IMR-90 (cell line): Measurements from ENCODE around the gene TNFAIP8L1. TPM values are rescaled to one million over a fixed set of nuclear protein-coding genes. Genes with fewer than 3 reads are reported as not detected.

ENCODE experiments used
- ATAC-seq: fragments of 200-7000 bp; cut with Tn5 transposase; 2 replicates; pipeline ENCODE4 v1.9.1; 2020; ENCODE audit warnings: low read depth, mild to moderate bottlenecking, moderate library complexity
- BruUV-seq: library from RNA; stranded (reverse); fragments of 400-500 nt; replicated peaks from 2 replicates; lab custom pipeline; 2021; lab: Mats Ljungman, UMichigan
- CTCF ChIA-PET: fragments of 300-600 bp; formaldehyde crosslinking; extraction: SDS; loops from one replicate; lab custom pipeline; 2021; ENCODE audit warnings: antibody characterized with exemption; lab: Yijun Ruan, JAX
- POLR2A ChIA-PET: fragments of 300-600 bp; sonication (Branson Sonifier 250); formaldehyde crosslinking; loops from one replicate; lab custom pipeline; 2022; ENCODE audit warnings: antibody characterized with exemption; ENCODE audit not compliant: unreplicated experiment; lab: Charles Lee
- DNase-seq: peaks from one replicate; pipeline ENCODE4 v3.0.0; 2013
- H2AFZ ChIP-seq: replicated peaks from 2 replicates; pipeline ENCODE3; 2013; ENCODE audit warnings: low read length, mild to moderate bottlenecking; ENCODE audit not compliant: poor library complexity
- H2AK5ac ChIP-seq: 2 replicates; pipeline ENCODE4 v1.6.1; 2013; ENCODE audit warnings: low read depth, low read length, inconsistent platforms
- H2AK9ac ChIP-seq: replicated peaks from 2 replicates; pipeline ENCODE3; 2013; ENCODE audit warnings: mild to moderate bottlenecking, low read depth, low read length, moderate library complexity; ENCODE audit not compliant: poor library complexity
- H2BK120ac ChIP-seq: 2 replicates; pipeline ENCODE4 v1.6.1; 2013; ENCODE audit warnings: low read depth, low read length, inconsistent platforms
- H2BK15ac ChIP-seq: 3 replicates; pipeline ENCODE4 v1.6.1; 2013; ENCODE audit warnings: low read depth, low read length, inconsistent platforms
- H2BK20ac ChIP-seq: 2 replicates; pipeline ENCODE4 v1.6.1; 2013; ENCODE audit warnings: low read depth, mild to moderate bottlenecking, inconsistent platforms, low read length, moderate library complexity
- H2BK5ac ChIP-seq: 2 replicates; pipeline ENCODE4 v1.6.1; 2013; ENCODE audit warnings: mild to moderate bottlenecking, low read depth, low read length, inconsistent platforms; ENCODE audit not compliant: poor library complexity, severe bottlenecking
- H3K14ac ChIP-seq: replicated peaks from 2 replicates; pipeline ENCODE4 v1.6.1; 2013; ENCODE audit warnings: low read depth, low read length, inconsistent platforms
- H3K18ac ChIP-seq: 2 replicates; pipeline ENCODE4 v1.6.1; 2013; ENCODE audit warnings: low read depth, low read length, control low read depth
- H3K23ac ChIP-seq: 2 replicates; pipeline ENCODE4 v1.6.1; 2013; ENCODE audit warnings: low read depth, low read length, inconsistent platforms
- H3K27ac ChIP-seq: 2 replicates; pipeline ENCODE4 v1.5.1; 2013; ENCODE audit warnings: mild to moderate bottlenecking, control low read depth, low read length; ENCODE audit not compliant: insufficient read depth
- H3K27me3 ChIP-seq: 2 replicates; pipeline ENCODE4 v1.6.1; 2013; ENCODE audit warnings: low read length; ENCODE audit not compliant: control insufficient read depth, insufficient read depth
- H3K36me3 ChIP-seq: 2 replicates; pipeline ENCODE4 v1.6.1; 2013; ENCODE audit warnings: low read length, mixed read lengths; ENCODE audit not compliant: control insufficient read depth, insufficient read depth
- H3K4ac ChIP-seq: 2 replicates; pipeline ENCODE4 v1.6.1; 2013; ENCODE audit warnings: low read depth, low read length, inconsistent platforms
- H3K4me1 ChIP-seq: 2 replicates; pipeline ENCODE4 v1.6.1; 2013; ENCODE audit warnings: low read length, mixed read lengths; ENCODE audit not compliant: control insufficient read depth, insufficient read depth
- H3K4me2 ChIP-seq: 2 replicates; pipeline ENCODE4 v1.6.1; 2013; ENCODE audit warnings: low read depth, mild to moderate bottlenecking, control low read depth, low read length, moderate library complexity
- H3K4me3 ChIP-seq: 2 replicates; pipeline ENCODE4 v1.5.1; 2013; ENCODE audit warnings: low read depth, mild to moderate bottlenecking, control low read depth, low read length, moderate library complexity; ENCODE audit not compliant: insufficient read depth
- H3K56ac ChIP-seq: 2 replicates; pipeline ENCODE4 v1.6.1; 2013; ENCODE audit warnings: low read length, inconsistent platforms; ENCODE audit not compliant: insufficient read depth; ENCODE audit errors: extremely low read depth
- H3K79me1 ChIP-seq, 2 experiments: 2 replicates each; pipeline ENCODE4 v1.6.1; 2013; ENCODE audit warnings: low read length in 2 of 2, inconsistent platforms in 1 of 2, low read depth in 1 of 2
- H3K9ac ChIP-seq: 2 replicates; pipeline ENCODE4 v1.6.1; 2013; ENCODE audit warnings: low read depth, low read length, control low read depth
- H3K9me1 ChIP-seq: 2 replicates; pipeline ENCODE4 v1.6.1; 2013; ENCODE audit warnings: low read length, inconsistent platforms; ENCODE audit not compliant: insufficient read depth
- H3K9me3 ChIP-seq: 2 replicates; pipeline ENCODE4 v1.6.1; 2013; ENCODE audit warnings: low read length; ENCODE audit not compliant: control insufficient read depth, insufficient read depth
- H4K20me1 ChIP-seq: 2 replicates; pipeline ENCODE4 v1.6.1; 2013; ENCODE audit warnings: low read length, inconsistent platforms; ENCODE audit not compliant: insufficient read depth
- H4K5ac ChIP-seq: 2 replicates; pipeline ENCODE4 v1.6.1; 2013; ENCODE audit warnings: mild to moderate bottlenecking, low read depth, low read length, control low read depth
- H4K8ac ChIP-seq, 2 experiments: 2 replicates each; pipeline ENCODE4 v1.6.1; 2013; ENCODE audit warnings: low read depth in 2 of 2, low read length in 2 of 2, control low read depth in 1 of 2, inconsistent platforms in 1 of 2
- H4K91ac ChIP-seq: 2 replicates; pipeline ENCODE4 v1.6.1; 2013; ENCODE audit warnings: low read depth, low read length, inconsistent platforms; ENCODE audit not compliant: insufficient read depth
- BHLHE40 ChIP-seq: fragments of 150-350 bp; IDR thresholded peaks from 2 replicates; pipeline ENCODE4 v1.6.1; 2016; ENCODE audit warnings: mild to moderate bottlenecking, low read depth, low read length
- CEBPB ChIP-seq: IDR thresholded peaks from 2 replicates; pipeline ENCODE4 v1.6.1; 2012; ENCODE audit warnings: low read depth, low read length, improper control_type of control experiment
- CHD1 ChIP-seq: IDR thresholded peaks from 2 replicates; pipeline ENCODE4 v1.6.1; 2012; ENCODE audit warnings: low read depth, low read length, improper control_type of control experiment
- CTCF ChIP-seq: conservative IDR thresholded peaks from 2 replicates; pipeline ENCODE4 v1.5.1; 2012; ENCODE audit warnings: mild to moderate bottlenecking, low read depth, low read length, improper control_type of control experiment
- ELK1 ChIP-seq: fragments of 150-350 bp; IDR thresholded peaks from 2 replicates; pipeline ENCODE4 v1.6.1; 2016; ENCODE audit warnings: low read depth, mild to moderate bottlenecking, low read length, moderate library complexity, borderline replicate concordance
- FOS ChIP-seq: fragments of 150-350 bp; IDR thresholded peaks from 2 replicates; pipeline ENCODE4 v1.6.1; 2016; ENCODE audit warnings: low read depth, low read length
- MAFK ChIP-seq: IDR thresholded peaks from 2 replicates; pipeline ENCODE4 v1.6.1; 2012; ENCODE audit warnings: low read depth, low read length, improper control_type of control experiment
- MAZ ChIP-seq: IDR thresholded peaks from 2 replicates; pipeline ENCODE4 v1.6.1; 2012; ENCODE audit warnings: low read depth, mild to moderate bottlenecking, low read length, improper control_type of control experiment, moderate library complexity, borderline replicate concordance
- MXI1 ChIP-seq: IDR thresholded peaks from 2 replicates; pipeline ENCODE4 v1.6.1; 2012; ENCODE audit warnings: low read depth, mild to moderate bottlenecking, low read length, moderate library complexity, borderline replicate concordance
- NFE2L2 ChIP-seq: fragments of 150-350 bp; IDR thresholded peaks from 2 replicates; pipeline ENCODE4 v1.6.1; 2016; ENCODE audit warnings: low read depth, mild to moderate bottlenecking, low read length
- POLR2A ChIP-seq: IDR thresholded peaks from 2 replicates; pipeline ENCODE4 v1.6.1; 2012; ENCODE audit warnings: mild to moderate bottlenecking, low read depth, low read length
- RAD21 ChIP-seq: IDR thresholded peaks from 2 replicates; pipeline ENCODE4 v1.6.1; 2012; ENCODE audit warnings: low read length, improper control_type of control experiment
- RCOR1 ChIP-seq: IDR thresholded peaks from 2 replicates; pipeline ENCODE4 v1.6.1; 2012; ENCODE audit warnings: mild to moderate bottlenecking, low read length, improper control_type of control experiment; ENCODE audit not compliant: insufficient replicate concordance
- RFX5 ChIP-seq: IDR thresholded peaks from 2 replicates; pipeline ENCODE4 v1.8.0; 2012; ENCODE audit warnings: low read depth, mild to moderate bottlenecking, low read length, moderate library complexity
- SMC3 ChIP-seq: fragments of 150-350 bp; IDR thresholded peaks from 2 replicates; pipeline ENCODE4 v1.6.1; 2016; ENCODE audit warnings: low read depth, mild to moderate bottlenecking, antibody characterized with exemption, low read length, moderate library complexity
- USF2 ChIP-seq: fragments of 150-350 bp; IDR thresholded peaks from 2 replicates; pipeline ENCODE4 v1.6.1; 2017; ENCODE audit warnings: mild to moderate bottlenecking, antibody characterized with exemption, low read length, low read depth
- whole genome bisulfite sequencing, 2 experiments: methylation state at CpG; one replicate each; pipeline versions ENCODE4 v1.1.5 to v1.1.7; 2013; ENCODE audit warnings: missing lambda C conversion rate in 2 of 2; ENCODE audit not compliant: insufficient read length in 1 of 2; ENCODE audit errors: extremely low coverage in 2 of 2; 5-methylcytosine and 5-hydroxymethylcytosine counted together
- dilution Hi-C: fragments of 300-500 bp; cut with HindIII; formaldehyde crosslinking; loops from one replicate; pipeline ENCODE4 v1.14.3; 2018; ENCODE audit warnings: low sequenced_read_pairs; ENCODE audit not compliant: unreplicated experiment
- in situ Hi-C: fragments of 300-500 bp; cut with MboI; formaldehyde crosslinking; loops from 3 replicates; pipeline ENCODE4 v1.14.3; 2019; ENCODE audit warnings: low sequenced_read_pairs, inconsistent platforms, mixed read lengths
- intact Hi-C: fragments of 100-400 bp; cut with micrococcal nuclease; formaldehyde crosslinking; loops from 2 replicates; pipeline ENCODE4 v1.10.0; 2022
- polyA plus RNA-seq, 3 experiments: library from polyadenylated mRNA; depleted of rRNA; stranded (reverse); fragments of >200 nt; gene quantifications; 2 replicates each; pipeline ENCODE4 v1.2.3, GENCODE V29; 2012; ENCODE audit warnings: low replicate concordance in 1 of 3
- total RNA-seq: library from RNA; depleted of rRNA; stranded (reverse); fragments of >200 nt; gene quantifications from 2 replicates; pipeline ENCODE4 v1.2.3, GENCODE V29; 2012

The TNFAIP8L1 gene
- total and polyA plus RNA-seq, 2 of the 4 experiments (the other 2 are of a cell fraction), result 2.5 to 6.0 TPM

GRCh38 chr19:4620675-4621074, 18.6 kb upstream of the TNFAIP8L1 start:
- H2BK5ac ChIP-seq, result no peak overlapping the region
- intact Hi-C loops, result no loop called here
- H3K79me1 ChIP-seq, result no peaks in the 10 kb centered on the region
- POLR2A ChIA-PET, result no interaction called here
- no peak overlapping the region for H3K4me2 ChIP-seq
- no peak overlapping the region for H3K14ac ChIP-seq
- H2AK5ac ChIP-seq, result no peak overlapping the region
- no peak overlapping the region for H3K18ac ChIP-seq
- 13% methylated on average over 1 of the region's 2 CpGs; no CpG with 5 or more reads in 1 of the 2 experiments for WGBS, 2 experiments
- no peak overlapping the region for H2AK9ac ChIP-seq
- H3K9me3 ChIP-seq, result no peaks in the 10 kb centered on the region
- ATAC-seq (no peak), DNase-seq (no peak)
- BruUV-seq, result no TSS peak
- H3K36me3 ChIP-seq, result no peaks in the 10 kb centered on the region
- no peak overlapping the region for H3K4ac ChIP-seq
- H4K91ac ChIP-seq, result no peak overlapping the region
- H2BK15ac ChIP-seq, result no peak overlapping the region
- no peak overlapping the region for H2BK20ac ChIP-seq
- no peak overlapping the region for H2BK120ac ChIP-seq
- H3K27me3 ChIP-seq, result peaks cover 35% of the 10 kb centered on the region
- no peak overlapping the region for H3K23ac ChIP-seq
- no peak overlapping the region for H3K56ac ChIP-seq
- CTCF ChIA-PET, result no interaction called here
- H3K27ac ChIP-seq, result no peak overlapping the region
- dilution Hi-C loops, result no loop called here
- in situ Hi-C loops, result no loop called here
- H3K9me1 ChIP-seq, result no peaks in the 10 kb centered on the region
- no peaks in the 10 kb centered on the region for H3K4me1 ChIP-seq
- H3K9ac ChIP-seq, result no peak overlapping the region
- H4K5ac ChIP-seq, result no peak overlapping the region
- TF ChIP-seq POLR2A (no peak), MAFK (no peak), MAZ (no peak), NFE2L2 (no peak), SMC3 (no peak), CTCF (no peak), RCOR1 (no peak), RFX5 (no peak), CEBPB (no peak), BHLHE40 (no peak), ELK1 (no peak), RAD21 (no peak), MXI1 (no peak), USF2 (no peak), CHD1 (no peak), FOS (no peak)
- H2AFZ ChIP-seq, result no peak overlapping the region
- no peak overlapping the region for H4K8ac ChIP-seq
- H3K4me3 ChIP-seq, result no peak overlapping the region
- no peaks in the 10 kb centered on the region for H4K20me1 ChIP-seq
